Vagina (tissue), 2 donors: Measurements from ENCODE around the gene PHLDB1. TPM values are rescaled to one million over a fixed set of nuclear protein-coding genes. Genes with fewer than 3 reads are reported as not detected.
"Not testable (repeated sequence)": the region's sequence is repeated elsewhere in the genome, so short reads cannot be mapped to it uniquely, and the experiment has no call there.

Experiments
- DNase-seq, 2 donors: peaks; one replicate each; pipeline ENCODE4 v3.0.0-alpha.2; 2017; ENCODE audit errors: extremely low spot score in 2 of 2
- H3K27ac ChIP-seq: fragments of 200-600 bp; sonication (generic); one replicate; pipeline ENCODE4 v1.5.1; 2019
- H3K27me3 ChIP-seq: fragments of 200-600 bp; sonication (generic); one replicate; pipeline ENCODE4 v1.5.1; 2019
- H3K36me3 ChIP-seq, 2 donors: fragments of 200-600 bp; sonication (generic); one replicate each; pipeline ENCODE4 v1.5.1; 2017 to 2019
- H3K4me1 ChIP-seq: fragments of 200-600 bp; sonication (generic); one replicate; pipeline ENCODE4 v1.5.1; 2019
- H3K4me3 ChIP-seq, 2 donors: fragments of 200-600 bp; sonication (generic); 1 replicate in 1 of 2; 2 replicates in 1 of 2; pipeline ENCODE4 v1.5.1; 2016 to 2019
- H3K9me3 ChIP-seq: fragments of 200-600 bp; sonication (generic); one replicate; pipeline ENCODE4 v1.5.1; 2019
- CTCF ChIP-seq, 3 experiments: fragments of 450-650 bp in 2 of 3; fragments of 200-600 bp in 1 of 3; sonication (generic) in 1 of 3; IDR thresholded peaks; one replicate each; pipeline ENCODE4 v1.5.1; 2017 to 2019; ENCODE audit warnings: antibody characterized with exemption in 3 of 3, mild to moderate bottlenecking in 2 of 3, moderate library complexity in 2 of 3
- POLR2A ChIP-seq, 2 donors: fragments of 450-650 bp; IDR thresholded peaks; one replicate each; pipeline ENCODE4 v1.6.1; 2017; ENCODE audit warnings: antibody characterized with exemption in 2 of 2, mild to moderate bottlenecking in 2 of 2, moderate library complexity in 2 of 2
- POLR2AphosphoS5 ChIP-seq, 2 donors: sonication (generic); formaldehyde crosslinking; IDR thresholded peaks; one replicate each; pipeline ENCODE4 v1.9.0; 2017; ENCODE audit warnings: antibody characterized with exemption in 2 of 2, mild to moderate bottlenecking in 2 of 2, low read depth in 1 of 2; ENCODE audit not compliant: insufficient read depth in 1 of 2
- intact Hi-C: fragments of 100-400 bp; cut with DNase I; formaldehyde crosslinking; loops from one replicate; pipeline ENCODE4 v1.15.1; 2023
- total RNA-seq: library from RNA; depleted of rRNA; stranded (reverse); fragments of >200 nt; gene quantifications from one replicate; pipeline ENCODE4 v1.2.3, GENCODE V29; 2016

PHLDB1 gene
- total RNA-seq, 1 donor from 2014 or later: 119 TPM

GRCh38 chr11:118679483-118679882 is 72.1 kb downstream of the PHLDB1 start, which contains the start of gene TREH:
TREH (minus strand) TSS chr11:118679650; CDS start chr11:118679627, 23 bp downstream.
- intact Hi-C loops: no loop called here
- TF ChIP-seq POLR2A (IDR thresholded peaks at IDR 0.05) (no peak), POLR2AphosphoS5 (IDR thresholded peaks at IDR 0.05; ENCODE audit: insufficient read depth in 1 of 2, low read depth in 1 of 2) (no peak), CTCF (IDR thresholded peaks at IDR 0.05) (no peak)
- no peak for DNase-seq
- Histone ChIP-seq H3K36me3 (no peaks in the 10 kb centered on the region), H3K4me3 (no peak within 1 kb of the TSS), H3K4me1 (peaks cover 11% of the 10 kb centered on the region), H3K27me3 (no peaks in the 10 kb centered on the region), H3K9me3 (no peaks in the 10 kb centered on the region), H3K27ac (no peak within 1 kb of the TSS)

- H3K4me3 ChIP-seq: no peak overlapping the region
- TF ChIP-seq POLR2AphosphoS5 (IDR thresholded peaks at IDR 0.05; ENCODE audit: insufficient read depth in 1 of 2, low read depth in 1 of 2) (no peak), CTCF (IDR thresholded peaks at IDR 0.05) (no peak), POLR2A (IDR thresholded peaks at IDR 0.05) (no peak)
- H3K36me3 ChIP-seq: no peaks in the 10 kb centered on the region
- H3K27ac ChIP-seq: no peak overlapping the region
- H3K27me3 ChIP-seq: no peaks in the 10 kb centered on the region
- intact Hi-C loops: no loop called here
- H3K9me3 ChIP-seq: no peaks in the 10 kb centered on the region
- no peak for DNase-seq
- peaks cover 11% of the 10 kb centered on the region for H3K4me1 ChIP-seq
These were observed 75.0 kb downstream of the PHLDB1 start for GRCh38 chr11:118682372-118682771.

GRCh38 chr11:118682939-118683338 is 75.5 kb downstream of the PHLDB1 start:
- H3K36me3 ChIP-seq: not testable (repeated sequence)

GRCh38 chr11:118684187-118684586 is 76.8 kb downstream of the PHLDB1 start:
- Histone ChIP-seq H3K4me1 (peaks cover 7% of the 10 kb centered on the region), H3K9me3 (no peaks in the 10 kb centered on the region), H3K27ac (no peak overlapping the region), H3K36me3 (no peaks in the 10 kb centered on the region), H3K4me3 (no peak overlapping the region), H3K27me3 (no peaks in the 10 kb centered on the region)
- no peak for DNase-seq
- intact Hi-C loops: no loop called here
- TF ChIP-seq POLR2A (IDR thresholded peaks at IDR 0.05) (no peak), CTCF (IDR thresholded peaks at IDR 0.05) (no peak), POLR2AphosphoS5 (IDR thresholded peaks at IDR 0.05; ENCODE audit: insufficient read depth in 1 of 2, low read depth in 1 of 2) (no peak)

More at GRCh38 chr11:118682939-118683338, 75.5 kb downstream of the PHLDB1 start:
- H3K27ac ChIP-seq, DNase-seq, H3K4me3 ChIP-seq, H3K27me3 ChIP-seq, H3K9me3 ChIP-seq, intact Hi-C loops: not testable (repeated sequence)
- H3K4me1 ChIP-seq: peaks cover 11% of the 10 kb centered on the region

- no peaks in the 10 kb centered on the region for H3K27me3 ChIP-seq
- intact Hi-C loops: no loop called here
- TF ChIP-seq POLR2AphosphoS5 (IDR thresholded peaks at IDR 0.05; ENCODE audit: insufficient read depth in 1 of 2, low read depth in 1 of 2) (no peak), CTCF (IDR thresholded peaks at IDR 0.05) (no peak), POLR2A (IDR thresholded peaks at IDR 0.05) (no peak)
- DNase-seq: no peak
- H3K4me1 ChIP-seq: peaks cover 31% of the 10 kb centered on the region
- no peak overlapping the region for H3K4me3 ChIP-seq
- no peak overlapping the region for H3K27ac ChIP-seq
- no peaks in the 10 kb centered on the region for H3K36me3 ChIP-seq
- H3K9me3 ChIP-seq: no peaks in the 10 kb centered on the region
These were observed 80.5 kb downstream of the PHLDB1 start for GRCh38 chr11:118687906-118688305.

- H3K4me3 ChIP-seq, DNase-seq, H3K27ac ChIP-seq, H3K27me3 ChIP-seq, H3K9me3 ChIP-seq, H3K36me3 ChIP-seq, intact Hi-C loops: not testable (repeated sequence)
- peaks cover 33% of the 10 kb centered on the region for H3K4me1 ChIP-seq
These were observed 80.9 kb downstream of the PHLDB1 start for GRCh38 chr11:118688339-118688738.
